SK-N-SH treated with all-trans-retinoic acid at 6 μM for 48 hours (cell line): ENCODE measurements around the gene GIPC2.

Source experiments
- ATAC-seq: fragments of 200-7000 bp; cut with Tn5 transposase; 3 replicates; pipeline ENCODE4 v1.9.1; 2020; ENCODE audit warnings: mild to moderate bottlenecking, moderate library complexity
- ARNTL ChIP-seq: fragments of 450-650 bp; formaldehyde crosslinking; IDR thresholded peaks from 2 replicates; pipeline ENCODE4 v1.5.0; 2020; ENCODE audit warnings: low read depth, mild to moderate bottlenecking, moderate library complexity, borderline replicate concordance
- BACH2 ChIP-seq: fragments of 250-450 bp; sonication (Bioruptor Pico); IDR thresholded peaks from 2 replicates; pipeline ENCODE4 v1.9.0; 2021; ENCODE audit warnings: mild to moderate bottlenecking, borderline replicate concordance
- CSDC2 ChIP-seq: fragments of 250-450 bp; sonication (Bioruptor Pico); IDR thresholded peaks from 2 replicates; pipeline ENCODE4 v1.5.0; 2020; ENCODE audit warnings: mild to moderate bottlenecking, moderate library complexity
- ESRRG ChIP-seq: fragments of 250-450 bp; sonication (Bioruptor Pico); IDR thresholded peaks from 2 replicates; pipeline ENCODE4 v1.6.1; 2021; ENCODE audit warnings: mild to moderate bottlenecking
- GLIS3 ChIP-seq: fragments of 250-450 bp; sonication (Bioruptor Pico); IDR thresholded peaks from 2 replicates; pipeline ENCODE4 v1.5.0; 2020; ENCODE audit warnings: mild to moderate bottlenecking, moderate library complexity
- ISL1 ChIP-seq: fragments of 250-450 bp; sonication (Bioruptor Pico); IDR thresholded peaks from 2 replicates; pipeline ENCODE4 v2.1.2; 2022; ENCODE audit warnings: mild to moderate bottlenecking, moderate library complexity
- OSR1 ChIP-seq: fragments of 250-450 bp; sonication (Bioruptor Pico); IDR thresholded peaks from 2 replicates; pipeline ENCODE4 v1.8.0; 2022; ENCODE audit warnings: moderate library complexity, mild to moderate bottlenecking, inconsistent platforms
- PPARA ChIP-seq: fragments of 250-450 bp; sonication (Bioruptor Pico); IDR thresholded peaks from 2 replicates; pipeline ENCODE4 v1.5.0; 2020; ENCODE audit warnings: mild to moderate bottlenecking, borderline replicate concordance
- RARB ChIP-seq: fragments of 250-450 bp; sonication (Bioruptor Pico); IDR thresholded peaks from 2 replicates; pipeline ENCODE4 v1.8.0; 2021; ENCODE audit warnings: mild to moderate bottlenecking, moderate library complexity
- SNAI2 ChIP-seq: fragments of 250-450 bp; sonication (Bioruptor Pico); IDR thresholded peaks from 2 replicates; pipeline ENCODE4 v1.5.0; 2020; ENCODE audit warnings: mild to moderate bottlenecking, moderate library complexity
- TCF4 ChIP-seq: fragments of 250-450 bp; sonication (Bioruptor Pico); IDR thresholded peaks from 2 replicates; pipeline ENCODE4 v1.8.0; 2021; ENCODE audit warnings: mild to moderate bottlenecking, moderate library complexity, borderline replicate concordance
- ZC3H10 ChIP-seq: fragments of 250-450 bp; sonication (Bioruptor Pico); IDR thresholded peaks from 2 replicates; pipeline ENCODE4 v1.5.1; 2021; ENCODE audit warnings: mild to moderate bottlenecking, moderate library complexity
- ZFP30 ChIP-seq: fragments of 450-650 bp; formaldehyde crosslinking; IDR thresholded peaks from 2 replicates; pipeline ENCODE4 v1.5.0; 2022; ENCODE audit warnings: mild to moderate bottlenecking, moderate library complexity
- ZNF565 ChIP-seq: fragments of 450-650 bp; formaldehyde crosslinking; conservative IDR thresholded peaks from 2 replicates; pipeline ENCODE4 v1.5.0; 2020; ENCODE audit warnings: low read depth, mild to moderate bottlenecking, moderate library complexity
- ZNF70 ChIP-seq: fragments of 450-650 bp; formaldehyde crosslinking; IDR thresholded peaks from 2 replicates; pipeline ENCODE4 v1.5.0; 2020; ENCODE audit warnings: mild to moderate bottlenecking, moderate library complexity
- TF ChIP-seq, protein P1 (sequence below): fragments of 250-450 bp; sonication (Bioruptor Pico); IDR thresholded peaks from 2 replicates; pipeline ENCODE4 v1.5.0; 2020; ENCODE audit warnings: mild to moderate bottlenecking, moderate library complexity
- TF ChIP-seq, protein P2 (sequence below): fragments of 250-450 bp; sonication (Bioruptor Pico); IDR thresholded peaks from 2 replicates; pipeline ENCODE4 v1.8.0; 2020; ENCODE audit warnings: mild to moderate bottlenecking, moderate library complexity, borderline replicate concordance
- TF ChIP-seq, protein P3 (sequence below): fragments of 250-450 bp; sonication (Bioruptor Pico); IDR thresholded peaks from 2 replicates; pipeline ENCODE4 v1.5.1; 2020; ENCODE audit warnings: low read depth, mild to moderate bottlenecking, moderate library complexity
- TF ChIP-seq, protein P4 (sequence below): fragments of 250-450 bp; sonication (Bioruptor Pico); IDR thresholded peaks from 2 replicates; pipeline ENCODE4 v1.8.0; 2021; ENCODE audit warnings: low read depth, mild to moderate bottlenecking, moderate library complexity, borderline replicate concordance

The GIPC2 gene

DNA sequence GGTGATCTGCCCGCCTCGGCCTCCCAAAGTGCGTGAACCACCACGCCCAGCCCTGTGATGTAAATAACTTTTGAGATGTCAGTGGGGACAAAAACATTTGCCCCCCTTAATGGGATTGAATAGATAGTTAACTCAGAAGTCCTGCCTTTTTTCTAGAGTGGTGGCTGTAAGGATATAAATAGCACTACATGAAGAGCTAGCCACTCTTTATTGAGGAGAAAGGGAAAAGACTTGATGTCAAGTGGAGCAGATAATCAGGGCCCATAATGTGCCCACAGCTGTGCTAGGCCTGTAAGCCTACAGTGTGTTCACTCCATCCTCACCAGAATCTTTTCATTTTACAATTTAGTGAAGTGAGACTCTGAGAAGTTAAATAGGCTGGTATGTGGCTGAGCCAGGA, 3.6 kb downstream of the GIPC2 start (continued):
- TF ChIP-seq, protein P1, sequence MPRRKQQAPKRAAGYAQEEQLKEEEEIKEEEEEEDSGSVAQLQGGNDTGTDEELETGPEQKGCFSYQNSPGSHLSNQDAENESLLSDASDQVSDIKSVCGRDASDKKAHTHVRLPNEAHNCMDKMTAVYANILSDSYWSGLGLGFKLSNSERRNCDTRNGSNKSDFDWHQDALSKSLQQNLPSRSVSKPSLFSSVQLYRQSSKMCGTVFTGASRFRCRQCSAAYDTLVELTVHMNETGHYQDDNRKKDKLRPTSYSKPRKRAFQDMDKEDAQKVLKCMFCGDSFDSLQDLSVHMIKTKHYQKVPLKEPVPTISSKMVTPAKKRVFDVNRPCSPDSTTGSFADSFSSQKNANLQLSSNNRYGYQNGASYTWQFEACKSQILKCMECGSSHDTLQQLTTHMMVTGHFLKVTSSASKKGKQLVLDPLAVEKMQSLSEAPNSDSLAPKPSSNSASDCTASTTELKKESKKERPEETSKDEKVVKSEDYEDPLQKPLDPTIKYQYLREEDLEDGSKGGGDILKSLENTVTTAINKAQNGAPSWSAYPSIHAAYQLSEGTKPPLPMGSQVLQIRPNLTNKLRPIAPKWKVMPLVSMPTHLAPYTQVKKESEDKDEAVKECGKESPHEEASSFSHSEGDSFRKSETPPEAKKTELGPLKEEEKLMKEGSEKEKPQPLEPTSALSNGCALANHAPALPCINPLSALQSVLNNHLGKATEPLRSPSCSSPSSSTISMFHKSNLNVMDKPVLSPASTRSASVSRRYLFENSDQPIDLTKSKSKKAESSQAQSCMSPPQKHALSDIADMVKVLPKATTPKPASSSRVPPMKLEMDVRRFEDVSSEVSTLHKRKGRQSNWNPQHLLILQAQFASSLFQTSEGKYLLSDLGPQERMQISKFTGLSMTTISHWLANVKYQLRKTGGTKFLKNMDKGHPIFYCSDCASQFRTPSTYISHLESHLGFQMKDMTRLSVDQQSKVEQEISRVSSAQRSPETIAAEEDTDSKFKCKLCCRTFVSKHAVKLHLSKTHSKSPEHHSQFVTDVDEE, result no peak
- TF ChIP-seq ZC3H10, result no peak
- TF ChIP-seq ISL1 (CRISPR knock-in tag), result no peak
- TF ChIP-seq CSDC2 (CRISPR knock-in tag), result no peak

DNA sequence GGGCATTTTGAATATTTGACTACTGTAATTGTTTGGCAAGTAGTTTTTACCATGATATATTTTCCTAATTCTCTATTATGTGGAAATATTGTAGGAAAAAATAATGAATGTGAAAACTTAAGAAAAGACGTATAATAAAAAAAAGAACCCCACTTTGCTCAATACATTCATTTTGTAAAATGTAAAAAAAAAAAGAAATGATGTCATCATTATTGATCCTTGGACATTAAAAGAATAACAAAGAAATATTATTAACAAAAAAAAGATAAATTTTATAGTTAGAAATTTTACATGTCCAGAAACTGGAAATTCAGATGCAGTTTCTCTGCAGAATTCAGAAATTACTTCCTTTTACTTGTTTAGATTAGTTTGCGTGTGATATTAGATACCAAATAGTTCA, 5.2 kb downstream of the GIPC2 start:
- TF ChIP-seq ZNF70 (no peak), CSDC2 (CRISPR knock-in tag) (no peak), TCF4 (CRISPR knock-in tag) (no peak), RARB (CRISPR knock-in tag) (no peak)
- TF ChIP-seq, protein P1, result no peak
- ATAC-seq, result no peak

DNA sequence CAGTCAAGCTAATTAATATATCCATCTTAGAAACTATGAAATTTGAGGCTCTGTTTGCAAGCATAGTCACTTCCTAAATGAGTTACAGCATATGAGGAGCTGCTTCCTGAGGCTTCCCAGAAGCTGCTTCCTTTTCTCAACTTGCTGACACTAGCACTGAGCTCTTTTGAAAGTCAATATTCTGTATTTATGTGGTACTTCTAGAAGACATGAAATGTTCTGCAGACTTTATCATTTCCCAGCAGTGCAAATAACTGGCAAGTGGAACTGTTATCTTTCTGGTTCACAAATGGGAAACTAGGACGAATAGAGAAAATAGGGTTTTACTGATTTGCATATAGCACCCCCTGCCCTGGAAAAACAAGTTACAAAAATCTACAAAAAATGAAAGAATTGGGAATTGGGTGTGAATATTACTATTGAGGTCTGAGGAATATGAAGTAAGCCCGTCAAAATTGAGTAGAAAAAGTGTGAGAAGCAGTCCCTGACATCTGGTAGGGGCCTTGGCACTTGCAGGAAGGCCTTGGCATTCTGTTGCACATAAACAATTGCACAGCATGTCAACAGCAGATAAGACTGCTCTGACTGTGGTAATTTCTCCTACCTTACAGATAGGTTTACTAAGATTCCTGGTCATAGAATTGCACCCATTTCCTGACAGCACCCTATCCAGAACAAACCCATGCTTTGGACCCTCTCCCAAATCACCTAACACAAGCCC, 7.1 kb downstream of the GIPC2 start:
- no peak for ATAC-seq
- TF ChIP-seq CSDC2 (CRISPR knock-in tag), result no peak
- no peak for TF ChIP-seq ESRRG
- TF ChIP-seq, protein P2, sequence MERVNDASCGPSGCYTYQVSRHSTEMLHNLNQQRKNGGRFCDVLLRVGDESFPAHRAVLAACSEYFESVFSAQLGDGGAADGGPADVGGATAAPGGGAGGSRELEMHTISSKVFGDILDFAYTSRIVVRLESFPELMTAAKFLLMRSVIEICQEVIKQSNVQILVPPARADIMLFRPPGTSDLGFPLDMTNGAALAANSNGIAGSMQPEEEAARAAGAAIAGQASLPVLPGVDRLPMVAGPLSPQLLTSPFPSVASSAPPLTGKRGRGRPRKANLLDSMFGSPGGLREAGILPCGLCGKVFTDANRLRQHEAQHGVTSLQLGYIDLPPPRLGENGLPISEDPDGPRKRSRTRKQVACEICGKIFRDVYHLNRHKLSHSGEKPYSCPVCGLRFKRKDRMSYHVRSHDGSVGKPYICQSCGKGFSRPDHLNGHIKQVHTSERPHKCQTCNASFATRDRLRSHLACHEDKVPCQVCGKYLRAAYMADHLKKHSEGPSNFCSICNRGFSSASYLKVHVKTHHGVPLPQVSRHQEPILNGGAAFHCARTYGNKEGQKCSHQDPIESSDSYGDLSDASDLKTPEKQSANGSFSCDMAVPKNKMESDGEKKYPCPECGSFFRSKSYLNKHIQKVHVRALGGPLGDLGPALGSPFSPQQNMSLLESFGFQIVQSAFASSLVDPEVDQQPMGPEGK, result no peak
- no peak for TF ChIP-seq OSR1 (CRISPR knock-in tag)
- no peak for TF ChIP-seq ZNF565 (CRISPR knock-in tag)
- TF ChIP-seq SNAI2 (CRISPR knock-in tag), result no peak
- TF ChIP-seq PPARA, result no peak
- TF ChIP-seq, protein P3, sequence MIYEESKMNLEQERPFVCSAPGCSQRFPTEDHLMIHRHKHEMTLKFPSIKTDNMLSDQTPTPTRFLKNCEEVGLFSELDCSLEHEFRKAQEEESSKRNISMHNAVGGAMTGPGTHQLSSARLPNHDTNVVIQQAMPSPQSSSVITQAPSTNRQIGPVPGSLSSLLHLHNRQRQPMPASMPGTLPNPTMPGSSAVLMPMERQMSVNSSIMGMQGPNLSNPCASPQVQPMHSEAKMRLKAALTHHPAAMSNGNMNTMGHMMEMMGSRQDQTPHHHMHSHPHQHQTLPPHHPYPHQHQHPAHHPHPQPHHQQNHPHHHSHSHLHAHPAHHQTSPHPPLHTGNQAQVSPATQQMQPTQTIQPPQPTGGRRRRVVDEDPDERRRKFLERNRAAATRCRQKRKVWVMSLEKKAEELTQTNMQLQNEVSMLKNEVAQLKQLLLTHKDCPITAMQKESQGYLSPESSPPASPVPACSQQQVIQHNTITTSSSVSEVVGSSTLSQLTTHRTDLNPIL (CRISPR knock-in tag), result no peak
- no peak for TF ChIP-seq ISL1 (CRISPR knock-in tag)

DNA sequence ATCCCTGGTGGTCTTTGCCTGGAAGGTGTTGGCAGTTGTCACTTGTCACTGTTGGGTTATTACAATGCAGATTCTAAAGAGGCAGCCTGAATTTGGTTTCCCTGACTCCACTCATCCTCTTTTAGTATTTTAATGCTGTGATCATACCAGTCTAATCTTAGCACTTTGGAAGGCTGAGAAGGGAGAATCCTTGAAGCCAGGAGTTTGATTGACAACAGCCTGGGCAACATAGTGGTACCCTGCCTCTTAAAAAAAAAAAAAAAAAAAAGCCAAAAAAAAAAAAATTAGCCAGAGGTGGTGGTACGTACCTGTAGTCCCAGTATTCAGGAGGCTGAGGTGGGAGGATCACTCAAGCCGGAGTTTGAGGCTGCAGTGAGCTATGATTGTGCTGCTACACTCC, 7.7 kb downstream of the GIPC2 start:
- no peak for ATAC-seq
- TF ChIP-seq, protein P2, result no peak
- no peak for TF ChIP-seq SNAI2 (CRISPR knock-in tag)
- no peak for TF ChIP-seq BACH2 (CRISPR knock-in tag)
- TF ChIP-seq, protein P4, sequence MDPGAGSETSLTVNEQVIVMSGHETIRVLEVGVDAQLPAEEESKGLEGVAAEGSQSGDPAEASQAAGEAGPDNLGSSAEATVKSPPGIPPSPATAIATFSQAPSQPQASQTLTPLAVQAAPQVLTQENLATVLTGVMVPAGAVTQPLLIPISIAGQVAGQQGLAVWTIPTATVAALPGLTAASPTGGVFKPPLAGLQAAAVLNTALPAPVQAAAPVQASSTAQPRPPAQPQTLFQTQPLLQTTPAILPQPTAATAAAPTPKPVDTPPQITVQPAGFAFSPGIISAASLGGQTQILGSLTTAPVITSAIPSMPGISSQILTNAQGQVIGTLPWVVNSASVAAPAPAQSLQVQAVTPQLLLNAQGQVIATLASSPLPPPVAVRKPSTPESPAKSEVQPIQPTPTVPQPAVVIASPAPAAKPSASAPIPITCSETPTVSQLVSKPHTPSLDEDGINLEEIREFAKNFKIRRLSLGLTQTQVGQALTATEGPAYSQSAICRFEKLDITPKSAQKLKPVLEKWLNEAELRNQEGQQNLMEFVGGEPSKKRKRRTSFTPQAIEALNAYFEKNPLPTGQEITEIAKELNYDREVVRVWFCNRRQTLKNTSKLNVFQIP (CRISPR knock-in tag), result no peak
- TF ChIP-seq, protein P3 (CRISPR knock-in tag), result no peak
- TF ChIP-seq TCF4 (CRISPR knock-in tag), result no peak
- TF ChIP-seq ZNF565 (CRISPR knock-in tag), result no peak
- TF ChIP-seq GLIS3, result no peak
- TF ChIP-seq RARB (CRISPR knock-in tag), result no peak
- no peak for TF ChIP-seq ZNF70
- no peak for TF ChIP-seq ESRRG
- TF ChIP-seq ISL1 (CRISPR knock-in tag), result no peak
- no peak for TF ChIP-seq ZFP30 (CRISPR knock-in tag)
- TF ChIP-seq ARNTL, result no peak
